Measurements from ENCODE around the gene ATP1B2. TPM values are rescaled to one million over a fixed set of nuclear protein-coding genes. Genes with fewer than 3 reads are reported as not detected.
A peak's percentile ranks its signal among the peaks of the same experiment; 100 is the strongest.

ATP1B2 gene
- total and polyA plus RNA-seq, 4 donors: 0.31 to 16.0 (median 0.87) TPM

- TF ChIP-seq CTCF (IDR thresholded peaks at IDR 0.05; ENCODE audit: control extremely low read depth, extremely low read depth): no peak
- DNase-seq (no peak), ATAC-seq (ENCODE audit: insufficient read depth, low FRiP score) (no peak)
- H3K27ac ChIP-seq (ENCODE audit: low read depth in 1 of 2, low read length in 1 of 2): no peak overlapping the region
- no peak overlapping the region for H3K4me3 ChIP-seq
- WGBS, 2 donors: 54 to 62% methylated on average over 3 of the region's 3 CpGs
- peaks cover 0 to 16% (median 1%) of the 10 kb centered on the region in 4 donors for H3K36me3 ChIP-seq (ENCODE audit: control insufficient read depth in 4 of 4, insufficient read depth in 4 of 4, low read length in 4 of 4)
- H3K27me3 ChIP-seq (ENCODE audit: control insufficient read depth in 3 of 3, insufficient read depth in 3 of 3, low read length in 2 of 3): no peaks in the 10 kb centered on the region
- peak overlapping the region in 1 of 2 donors; percentile 42 for H3K9ac ChIP-seq (ENCODE audit: insufficient read depth in 1 of 2, low read length in 2 of 2)
- H3K4me1 ChIP-seq (ENCODE audit: control insufficient read depth in 5 of 5, insufficient read depth in 5 of 5, low read length in 5 of 5): peaks cover 5 to 23% (median 17%) of the 10 kb centered on the region in 5 donors
- H3K9me3 ChIP-seq (ENCODE audit: control insufficient read depth in 4 of 4, insufficient read depth in 3 of 4, low read length in 3 of 4): no peaks in the 10 kb centered on the region
Observed at GRCh38 chr17:7611635-7612293, 39.0 kb upstream of the ATP1B2 start.

GRCh38 chr17:7612294-7612640, 38.5 kb upstream of the ATP1B2 start:
- Histone ChIP-seq H3K4me3 (no peak overlapping the region), H3K4me1 (ENCODE audit: control insufficient read depth in 5 of 5, insufficient read depth in 5 of 5, low read length in 5 of 5) (peaks cover 5 to 23% (median 17%) of the 10 kb centered on the region in 5 donors), H3K27ac (ENCODE audit: low read depth in 1 of 2, low read length in 1 of 2) (no peak overlapping the region), H3K9ac (ENCODE audit: insufficient read depth in 1 of 2, low read length in 2 of 2) (peak overlapping the region in 1 of 2 donors; percentile 42), H3K27me3 (ENCODE audit: control insufficient read depth in 3 of 3, insufficient read depth in 3 of 3, low read length in 2 of 3) (no peaks in the 10 kb centered on the region), H3K36me3 (ENCODE audit: control insufficient read depth in 4 of 4, insufficient read depth in 4 of 4, low read length in 4 of 4) (peaks cover 0 to 16% (median 1%) of the 10 kb centered on the region in 4 donors), H3K9me3 (ENCODE audit: control insufficient read depth in 4 of 4, insufficient read depth in 3 of 4, low read length in 3 of 4) (no peaks in the 10 kb centered on the region)
- WGBS, 2 donors: 90 to 94% methylated on average over 1 of the region's 1 CpG
- TF ChIP-seq CTCF (IDR thresholded peaks at IDR 0.05; ENCODE audit: control extremely low read depth, extremely low read depth): no peak
- ATAC-seq (ENCODE audit: insufficient read depth, low FRiP score): no peak
- no peak for DNase-seq

- H3K27ac ChIP-seq (ENCODE audit: low read depth in 1 of 2, low read length in 1 of 2): peak overlapping the region; percentile 97 to 98
- 8 to 12% methylated on average over 20 of the region's 20 CpGs for WGBS, 2 donors
- H3K4me1 ChIP-seq (ENCODE audit: control insufficient read depth in 5 of 5, insufficient read depth in 5 of 5, low read length in 5 of 5): peaks cover 5 to 23% (median 17%) of the 10 kb centered on the region in 5 donors
Observed at GRCh38 chr17:7613769-7614424, 36.8 kb upstream of the ATP1B2 start.

More at GRCh38 chr17:7613769-7614424, 36.8 kb upstream of the ATP1B2 start:
- Histone ChIP-seq H3K27me3 (ENCODE audit: control insufficient read depth in 3 of 3, insufficient read depth in 3 of 3, low read length in 2 of 3) (no peaks in the 10 kb centered on the region), H3K9ac (ENCODE audit: insufficient read depth in 1 of 2, low read length in 2 of 2) (peak overlapping the region; percentile 45 to 53), H3K4me3 (peak overlapping the region; percentile 85), H3K9me3 (ENCODE audit: control insufficient read depth in 4 of 4, insufficient read depth in 3 of 4, low read length in 3 of 4) (no peaks in the 10 kb centered on the region), H3K36me3 (ENCODE audit: control insufficient read depth in 4 of 4, insufficient read depth in 4 of 4, low read length in 4 of 4) (peaks cover 0 to 14% (median 1%) of the 10 kb centered on the region in 4 donors)
- TF ChIP-seq CTCF (IDR thresholded peaks at IDR 0.05; ENCODE audit: control extremely low read depth, extremely low read depth): no peak
- ATAC-seq (ENCODE audit: insufficient read depth, low FRiP score) (no peak), DNase-seq (no peak)

Data from lung (tissue), 12 donors.